Fibroblast of skin of left biceps (primary cell): Measurements from ENCODE around the gene SCP2.
"Not testable (repeated sequence)": the region's sequence is repeated elsewhere in the genome, so short reads cannot be mapped to it uniquely, and the experiment has no call there.

Source experiments
- DNase-seq, 2 experiments: peaks; one replicate each; pipeline ENCODE4 v3.0.0-alpha.2; 2013; ENCODE audit warnings: low read depth in 2 of 2

SCP2 gene

DNA sequence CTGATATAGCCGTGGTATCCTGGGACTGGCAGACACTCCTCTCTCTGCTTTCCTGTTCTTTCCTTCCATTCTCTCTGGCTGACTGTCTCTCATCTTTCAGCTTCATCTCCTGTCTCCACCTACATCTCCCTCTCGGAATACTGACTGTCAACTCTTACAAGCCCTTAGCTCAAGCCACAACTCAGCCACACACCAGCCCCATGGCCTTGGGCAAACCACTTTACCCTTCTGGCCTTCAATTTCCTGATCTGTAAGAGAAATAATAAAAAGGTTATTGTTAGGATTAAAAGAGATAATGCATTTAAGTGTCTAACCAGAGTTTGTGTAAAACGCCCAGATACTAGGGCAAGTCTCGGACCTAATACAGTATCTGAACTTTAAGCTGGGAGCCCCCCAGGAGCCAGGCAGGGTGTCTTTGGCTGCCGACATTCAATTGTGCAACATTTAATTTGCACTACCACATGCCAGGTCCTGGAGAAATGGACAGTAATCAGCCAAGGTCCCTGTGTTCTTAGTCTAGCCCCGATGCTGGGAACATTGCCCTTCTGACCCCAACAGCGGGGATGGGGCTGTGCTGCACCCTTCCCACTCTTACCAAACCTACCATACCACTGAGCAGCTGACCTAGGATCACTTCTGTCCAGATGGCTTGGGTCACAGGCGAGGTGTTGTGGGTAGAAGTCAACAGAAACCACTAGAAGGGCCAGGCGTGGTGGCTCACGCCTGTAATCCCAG is 10.7 kb upstream of the SCP2 start:
- DNase-seq = no peak

DNA sequence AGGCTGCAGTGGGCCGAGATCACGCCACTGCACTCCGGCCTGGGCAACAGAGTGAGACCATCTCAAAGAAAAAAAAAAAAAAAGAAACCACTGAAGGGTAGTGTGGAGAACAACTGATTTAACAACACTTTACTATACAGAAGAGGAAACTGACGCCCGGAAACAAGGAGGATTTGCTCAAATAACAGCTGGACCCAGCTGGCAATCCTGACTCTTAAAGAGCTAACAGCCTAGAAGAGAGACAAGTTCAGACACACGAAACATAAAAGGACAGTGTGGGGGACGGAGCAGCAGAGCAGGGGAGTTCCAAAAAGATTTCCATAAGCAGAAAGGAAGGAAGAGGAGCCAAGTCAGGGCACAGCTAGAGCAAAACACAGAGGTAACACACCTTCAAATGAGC is 9.9 kb upstream of the SCP2 start:
- no peak for DNase-seq

DNA sequence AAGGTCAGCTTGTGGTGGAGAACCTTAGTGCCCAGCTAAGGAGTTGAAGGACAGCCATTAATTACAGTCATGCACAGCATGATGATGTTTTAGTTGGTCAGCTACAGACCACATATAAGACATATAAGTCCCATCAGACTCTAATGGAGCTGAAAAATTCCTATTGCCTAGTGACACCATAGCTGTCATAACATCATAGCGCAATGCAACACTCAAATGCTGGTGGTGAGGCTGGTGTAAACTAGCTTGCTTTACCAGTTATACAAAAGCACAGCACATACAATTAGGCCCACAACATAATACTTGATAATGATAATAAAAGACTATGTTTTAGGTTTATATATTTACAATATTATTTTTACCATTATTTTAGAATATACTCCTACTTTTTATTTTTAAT is 9.5 kb upstream of the SCP2 start:
- DNase-seq = no peak

DNA sequence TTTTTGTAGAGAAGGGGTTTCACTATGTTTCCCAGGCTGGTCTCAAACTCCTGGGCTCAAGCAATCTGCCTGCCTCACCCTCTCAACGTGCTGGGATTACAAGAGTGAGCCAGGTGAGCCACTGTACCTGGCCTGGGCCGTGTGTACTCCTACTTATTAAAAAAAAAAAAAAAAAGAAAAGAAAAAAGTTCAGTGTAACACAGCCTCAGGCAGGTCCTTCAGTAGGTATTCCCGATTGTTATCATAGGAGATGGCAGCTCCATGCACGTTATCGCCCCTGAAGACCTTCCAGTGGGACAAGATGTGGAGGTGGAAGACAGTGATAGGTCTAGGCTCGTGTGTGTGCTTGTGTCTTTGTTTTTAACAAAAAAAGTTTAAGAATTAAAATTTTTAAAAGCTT is 8.9 kb upstream of the SCP2 start:
- no peak for DNase-seq

DNA sequence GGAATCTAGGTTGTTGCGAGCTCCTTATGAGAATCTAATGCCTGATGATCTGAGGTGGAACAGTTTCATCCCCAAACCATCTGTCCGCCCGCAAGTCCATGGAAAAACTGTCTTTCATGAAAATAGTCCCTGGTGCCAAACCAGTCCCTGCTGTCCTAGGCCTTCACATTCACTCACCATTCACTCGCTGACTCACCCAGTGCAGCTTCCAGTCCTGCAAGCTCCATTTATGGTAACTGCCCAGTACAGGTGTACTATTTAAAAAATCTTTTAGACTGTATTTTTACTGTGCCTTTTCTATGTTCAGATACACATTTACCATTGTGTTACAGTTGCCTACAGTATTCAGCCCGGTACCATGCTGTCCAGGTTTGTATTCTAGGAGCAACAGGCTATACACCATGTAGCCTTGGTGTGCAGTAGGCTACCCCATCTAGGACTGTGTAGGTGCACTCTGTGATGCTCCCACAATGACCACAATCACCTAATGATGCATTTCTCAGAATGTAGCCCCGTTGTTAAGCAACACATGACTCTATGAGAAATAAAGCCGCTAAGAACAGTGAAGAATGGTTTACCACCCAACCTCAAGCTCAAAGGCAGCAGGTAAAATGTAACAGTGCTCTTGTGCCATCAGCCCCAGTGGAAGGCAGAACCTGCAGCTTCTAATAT is 7.9 kb upstream of the SCP2 start:
- DNase-seq = no peak

DNA sequence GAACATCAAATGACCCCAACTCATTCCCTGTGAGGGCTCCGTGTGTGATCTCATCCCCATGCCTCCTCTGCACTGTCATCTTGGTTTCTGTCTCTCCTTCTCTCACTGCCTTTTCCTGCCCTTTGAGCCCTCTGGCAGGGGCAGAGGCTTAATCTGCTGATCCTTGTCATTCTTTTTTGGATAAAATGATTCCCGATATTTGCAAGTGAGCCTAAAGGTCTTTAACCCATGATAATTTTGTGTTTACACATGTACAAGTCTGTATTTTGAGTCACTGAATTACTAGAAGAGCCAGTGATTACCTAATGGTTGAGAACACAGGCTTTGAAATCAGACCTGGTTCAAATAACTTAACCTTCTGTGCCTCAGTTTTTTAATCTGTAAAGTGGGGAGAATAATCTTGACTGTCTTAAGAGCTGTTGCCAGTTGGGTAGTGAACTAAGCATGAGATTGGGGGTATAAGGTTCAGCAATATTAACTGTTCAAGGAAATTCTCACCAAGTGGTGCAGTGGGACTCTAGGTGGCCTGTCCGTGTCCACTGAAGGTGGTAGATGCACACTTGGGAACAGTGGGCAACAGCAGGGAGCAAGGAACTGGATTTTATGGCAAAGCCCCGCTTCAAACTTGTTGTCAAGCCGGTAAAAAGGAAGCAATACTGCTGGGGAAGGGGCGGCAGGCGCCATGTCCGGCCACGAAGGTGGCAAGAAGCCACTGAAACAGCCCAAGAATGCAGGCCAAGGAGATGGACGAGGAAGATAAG is 7.2 kb upstream of the SCP2 start:
- DNase-seq = no peak

DNA sequence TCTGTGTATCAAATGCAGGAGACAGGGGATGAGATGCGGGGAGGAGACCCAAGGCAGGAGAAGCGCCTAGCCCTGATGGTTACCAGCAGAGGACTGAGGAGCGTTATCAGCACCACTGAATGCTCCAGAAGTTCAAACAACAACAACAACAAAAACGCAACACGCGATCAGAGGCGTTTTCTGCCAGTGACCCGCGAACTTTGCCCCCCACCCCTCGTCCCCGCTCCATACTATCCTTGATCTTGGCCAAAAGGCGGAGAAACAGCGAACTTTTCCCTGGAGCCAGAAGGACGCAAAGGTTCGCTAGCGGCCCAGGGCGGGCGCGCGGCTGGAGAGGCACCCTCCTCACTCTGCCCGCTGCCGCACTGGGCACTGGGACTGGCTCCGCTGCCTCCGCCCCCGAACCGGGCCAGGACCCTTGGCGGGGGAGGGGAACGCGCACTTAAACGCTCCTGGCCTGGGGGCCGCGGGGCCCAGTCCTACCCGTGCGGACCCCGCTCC is 6.2 kb upstream of the SCP2 start:
- DNase-seq = no peak

DNA sequence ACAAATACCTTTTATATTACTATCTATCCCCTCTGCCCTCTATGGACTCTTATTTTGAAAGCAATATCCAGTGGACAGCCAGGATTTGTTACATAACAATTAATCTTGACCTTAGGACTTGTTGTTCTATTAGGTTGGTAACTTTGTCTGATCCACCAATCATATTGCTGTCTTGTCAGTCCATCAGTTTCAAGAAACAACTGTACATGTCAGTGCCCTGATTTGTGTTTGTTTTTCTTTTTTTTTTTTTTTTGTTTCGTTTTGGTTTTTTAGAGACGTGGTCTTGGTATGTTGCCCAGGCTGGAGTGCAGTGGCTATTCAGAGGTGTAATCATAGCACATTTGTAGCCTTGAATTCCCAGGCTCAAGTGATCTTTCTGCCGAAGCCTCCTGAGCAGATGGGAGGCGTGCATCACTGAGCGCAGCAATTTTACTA is 1.5 kb upstream of the SCP2 start:
- DNase-seq = no peak

DNA sequence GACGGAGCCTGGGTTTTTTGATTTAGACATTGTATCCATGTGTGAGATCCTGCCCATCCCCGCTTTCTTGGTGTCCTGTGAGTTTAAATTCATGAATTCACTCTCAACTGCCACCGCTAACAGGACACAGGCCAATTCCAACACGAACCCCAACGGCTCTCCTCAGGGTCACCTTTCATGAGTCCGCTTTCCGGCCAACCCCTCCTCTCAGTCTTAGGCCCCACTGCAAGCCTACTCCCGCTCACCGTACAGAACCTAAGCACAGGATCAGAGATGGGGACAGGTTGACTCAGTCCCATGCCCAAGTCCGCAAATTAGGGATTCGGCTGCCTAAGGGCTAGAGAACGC is 238 bp upstream of the SCP2 start:
- DNase-seq = no peak

DNA sequence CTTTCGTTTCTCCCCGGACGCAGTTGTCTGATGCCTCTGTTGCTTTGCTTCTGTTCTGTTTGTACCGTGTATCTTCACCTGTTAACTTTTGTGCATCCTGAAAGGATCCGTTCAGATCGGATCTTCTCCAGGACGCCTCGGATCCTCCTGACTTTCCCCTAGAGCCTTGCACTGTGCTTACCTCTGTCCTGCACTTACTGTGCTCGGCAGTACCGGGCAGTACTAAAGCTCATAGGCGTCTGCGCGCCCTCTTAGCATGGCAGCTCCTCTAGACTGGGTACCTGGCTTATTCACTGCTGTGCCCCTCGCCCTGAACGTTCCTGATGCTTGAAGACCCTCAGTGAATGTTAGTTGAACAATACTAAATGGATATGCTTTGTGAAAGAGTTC is 934 bp downstream of the SCP2 start:
- DNase-seq = no peak

DNA sequence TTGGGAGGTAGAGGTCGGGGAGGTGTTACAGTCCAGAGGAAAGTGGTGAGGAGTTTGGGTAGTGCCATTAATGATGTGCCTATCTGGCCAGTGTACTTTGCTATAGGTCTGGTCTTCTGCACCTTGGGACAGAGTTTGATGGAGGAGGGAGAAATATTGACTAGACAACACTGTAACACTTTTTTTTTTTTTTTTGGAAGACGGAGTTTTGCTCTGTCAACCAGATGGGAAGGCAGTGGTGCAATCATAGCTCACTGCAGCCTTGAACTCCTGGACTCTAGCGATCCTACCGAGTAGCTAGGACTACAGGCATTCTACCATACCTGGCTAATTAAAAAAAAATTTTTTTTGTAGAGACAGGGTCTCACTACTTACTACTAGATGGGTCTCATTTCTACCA is 1.9 kb downstream of the SCP2 start:
- no peak for DNase-seq

DNA sequence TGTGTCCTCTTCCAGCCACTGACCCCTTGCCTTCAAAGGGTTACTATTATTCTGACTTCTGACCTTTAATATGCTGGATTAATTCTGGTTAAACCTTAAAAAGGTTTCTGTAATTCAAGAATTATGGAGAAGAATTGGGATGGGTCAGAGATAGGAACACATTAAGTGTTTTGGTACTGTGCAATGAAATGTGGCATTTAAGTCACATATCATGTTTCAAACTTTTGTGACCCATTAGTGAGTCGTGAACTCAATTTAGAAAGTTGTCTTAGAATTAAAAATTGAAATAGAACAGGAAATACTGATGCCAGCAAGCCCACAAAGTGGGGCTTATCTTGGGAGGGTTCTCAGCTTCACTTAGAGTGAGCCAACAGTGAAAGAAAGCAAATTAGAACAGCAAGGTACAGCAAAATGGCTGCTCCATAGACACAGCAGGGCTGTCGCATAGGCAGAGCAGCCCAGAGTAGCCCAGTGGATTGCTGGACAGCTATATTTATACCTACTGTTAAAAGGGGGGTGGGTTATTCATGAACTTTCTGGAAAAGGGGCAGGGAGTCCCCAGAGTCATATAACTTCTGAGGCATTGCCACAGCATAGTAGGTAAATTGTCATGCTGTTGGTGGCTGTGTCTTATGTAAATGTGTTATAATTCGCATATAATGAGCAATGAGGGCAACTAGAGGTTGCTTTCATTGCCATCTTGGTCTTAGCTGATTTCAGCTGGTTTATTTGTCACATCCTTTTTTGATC is 10.5 kb downstream of the SCP2 start:
- DNase-seq = no peak

DNA sequence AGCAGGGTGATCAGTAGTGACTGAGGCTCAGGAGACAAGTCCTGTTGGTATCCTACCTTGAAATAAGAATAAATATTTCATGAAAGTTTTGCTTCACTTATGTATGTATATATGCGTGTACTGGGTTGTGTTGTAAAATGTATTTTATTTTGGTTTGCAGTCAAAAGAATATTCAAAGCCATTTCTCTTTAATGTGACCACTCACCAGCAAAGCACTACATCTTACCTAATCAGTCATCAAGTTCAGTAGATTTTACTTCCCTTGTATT is 11.0 kb downstream of the SCP2 start:
- no peak for DNase-seq

DNA sequence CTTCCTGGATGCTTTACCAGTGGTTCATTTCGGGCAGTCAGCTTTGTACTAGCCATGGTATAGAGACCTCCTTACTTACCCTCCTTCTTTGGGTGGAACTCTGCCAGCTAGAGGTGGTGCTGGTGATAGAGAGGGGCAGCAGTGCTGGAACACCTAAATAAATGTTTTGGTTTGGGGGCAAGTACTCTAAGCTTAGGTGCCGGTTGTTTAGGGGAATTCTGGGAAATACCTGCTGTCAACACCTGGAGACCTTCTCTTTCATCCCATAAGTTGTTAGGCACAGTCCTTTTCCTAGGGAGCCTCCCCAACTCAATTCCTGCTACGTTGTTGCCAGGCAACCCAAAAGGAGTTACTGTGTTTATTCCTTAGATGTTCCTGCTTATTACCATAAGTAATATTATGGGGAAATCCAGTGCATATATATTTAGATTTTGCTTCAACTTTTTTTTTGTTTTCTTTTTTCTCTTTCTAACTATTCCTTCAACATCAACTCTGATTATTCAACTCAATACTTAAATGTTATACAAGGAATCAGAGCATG is 16.9 kb downstream of the SCP2 start:
- DNase-seq = no peak

DNA sequence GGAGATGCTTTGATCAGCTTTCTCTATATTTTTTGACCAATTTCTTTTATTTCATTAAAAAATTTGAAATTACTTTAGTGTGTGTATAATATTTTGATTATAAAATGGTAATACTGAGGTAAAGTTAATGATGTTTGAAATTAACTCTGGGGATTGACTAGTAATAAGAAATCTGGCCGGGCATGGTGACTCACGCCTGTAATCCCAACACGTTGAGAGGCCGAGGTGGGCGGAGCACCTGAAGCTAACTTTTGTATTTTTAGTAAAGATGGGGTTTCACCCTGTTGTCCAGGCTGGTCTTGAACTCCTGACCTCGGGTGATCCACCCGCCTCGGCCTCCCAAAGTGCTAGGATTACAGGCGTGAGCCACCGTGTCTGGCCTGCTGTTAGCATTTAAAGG is 17.5 kb downstream of the SCP2 start:
- DNase-seq = no peak

DNA sequence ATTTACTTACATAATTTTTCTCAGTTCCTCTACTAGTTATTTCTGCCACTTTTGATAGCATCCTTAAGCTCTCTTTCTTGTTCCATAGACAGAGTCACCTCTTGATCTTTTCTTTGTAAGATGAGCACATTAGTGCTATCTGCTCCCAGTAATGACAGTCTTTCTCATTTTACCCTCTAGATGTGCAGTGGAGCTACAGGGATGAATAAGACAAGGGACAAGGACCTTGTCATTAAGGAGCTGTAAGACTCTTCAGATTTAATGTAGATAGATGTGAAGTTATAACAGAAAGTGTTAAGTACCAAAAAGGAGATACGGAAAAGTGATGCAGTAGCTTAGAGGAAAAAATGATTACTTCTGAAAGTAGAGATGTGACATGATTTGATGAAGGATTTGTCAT is 20.4 kb downstream of the SCP2 start:
- DNase-seq = no peak

DNA sequence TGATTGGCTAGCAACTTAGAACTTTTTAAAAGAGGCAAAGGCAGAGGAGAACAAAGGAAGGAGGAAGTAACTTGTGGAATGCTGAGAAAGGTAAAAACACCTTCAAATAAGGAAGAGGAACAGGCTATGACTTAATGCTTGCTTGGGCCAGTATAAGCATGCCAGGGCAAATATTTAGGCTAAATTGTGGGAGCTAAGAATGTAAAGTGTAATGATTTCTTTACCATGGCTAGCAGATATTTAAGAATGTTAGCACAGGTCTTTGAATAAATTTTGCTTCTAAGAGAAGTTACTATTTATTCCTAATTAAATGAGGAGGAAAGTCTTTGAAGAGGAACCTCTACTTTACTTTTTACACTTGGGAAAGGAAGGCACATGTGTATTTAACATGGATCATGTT is 22.5 kb downstream of the SCP2 start:
- DNase-seq = not testable (repeated sequence)

DNA sequence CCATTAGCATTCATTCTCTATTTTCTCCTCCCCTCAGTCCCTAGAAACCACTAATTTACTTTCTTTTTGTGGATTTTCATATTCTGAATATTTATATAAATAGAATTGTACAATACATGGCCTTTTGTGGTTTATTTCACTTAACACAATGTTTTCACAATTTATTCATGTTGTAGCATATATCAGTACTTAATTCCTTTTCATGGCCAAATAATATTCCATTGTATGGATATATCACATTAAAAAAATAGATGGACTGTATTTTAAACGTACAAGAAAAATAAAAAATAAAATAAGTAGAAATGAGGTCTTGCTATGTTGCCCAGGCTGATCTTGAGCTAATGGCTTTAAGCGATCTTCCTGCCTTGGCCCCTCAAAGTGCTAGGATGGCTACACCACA is 25.0 kb downstream of the SCP2 start:
- no peak for DNase-seq

DNA sequence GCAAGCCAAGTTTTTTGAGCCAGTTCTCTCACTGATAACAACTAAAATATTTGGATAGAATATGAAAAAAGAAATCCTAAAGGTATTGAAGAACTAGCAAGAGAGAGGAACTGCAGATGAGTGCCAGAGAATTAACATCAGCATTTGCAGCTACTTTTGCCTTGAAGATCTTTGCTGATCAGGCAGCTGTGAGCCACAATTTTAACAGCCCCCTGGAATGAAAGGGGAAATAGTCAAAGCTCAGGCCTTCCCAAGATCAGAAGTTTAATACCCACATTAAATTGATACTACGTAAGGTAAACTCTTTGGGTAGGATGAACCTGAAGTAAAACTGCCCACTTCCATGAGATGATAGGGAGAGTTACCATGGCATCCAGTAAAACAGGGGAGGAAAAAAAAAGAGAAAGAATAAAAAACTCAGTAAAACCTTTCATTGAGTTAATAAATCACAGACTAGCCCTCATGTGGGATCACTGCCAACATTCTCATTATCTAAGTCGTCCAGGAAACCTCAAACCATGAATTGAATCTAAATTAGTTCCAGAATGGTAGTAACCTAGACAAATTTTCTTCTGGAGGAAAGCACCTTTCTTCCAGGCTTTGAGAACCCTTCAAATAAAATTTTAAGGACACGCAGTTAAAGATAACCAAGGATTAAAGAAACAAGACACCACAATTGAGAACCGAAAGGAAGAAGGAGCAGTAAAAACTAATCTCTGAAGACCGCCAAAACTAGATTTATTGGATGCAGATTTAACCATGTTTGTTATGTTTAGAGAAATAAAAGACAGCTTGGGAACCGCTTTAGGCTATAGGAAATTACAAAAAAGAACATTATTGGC is 28.3 kb downstream of the SCP2 start:
- DNase-seq = peak; percentile 91 to 93

DNA sequence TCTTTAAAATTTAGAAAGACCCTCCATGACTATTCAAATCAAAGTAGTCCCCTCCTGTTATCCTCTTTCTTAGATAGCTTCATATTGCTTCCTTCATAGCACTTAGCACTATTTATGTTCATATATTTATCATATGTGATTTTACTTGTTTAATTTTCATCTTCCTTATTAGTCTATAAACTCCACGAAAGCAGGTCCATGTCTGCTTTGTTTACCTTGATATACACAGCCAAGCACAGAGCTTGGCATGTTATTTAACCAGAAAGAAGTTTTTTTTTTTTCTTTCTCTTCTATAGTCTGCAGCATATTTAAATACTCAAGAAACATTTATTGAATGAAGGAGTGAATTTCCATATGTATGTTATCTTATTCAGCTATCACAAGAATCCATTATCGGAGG is 36.0 kb downstream of the SCP2 start:
- DNase-seq = no peak

DNA sequence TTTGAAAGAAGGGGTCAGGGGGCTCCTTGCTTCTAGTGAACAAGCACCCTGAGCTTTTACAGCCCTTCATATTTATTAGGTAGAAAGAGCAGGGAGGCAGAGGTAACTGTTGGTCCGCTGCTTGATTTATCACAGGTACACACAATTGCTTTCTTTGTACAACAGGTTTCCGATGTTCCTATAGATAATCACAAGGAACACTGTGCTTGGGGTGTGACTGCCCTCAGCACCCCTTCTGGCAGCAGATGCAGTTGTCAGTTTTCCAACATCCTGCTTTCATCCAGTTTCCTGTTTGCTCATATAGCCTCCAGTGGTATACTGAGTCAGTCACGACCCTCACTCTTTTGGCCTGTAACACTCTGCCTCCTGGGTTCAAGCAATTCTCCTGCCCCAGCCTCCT is 40.6 kb downstream of the SCP2 start:
- no peak for DNase-seq
